Gastroesophageal sphincter (tissue), 3 donors: ENCODE data around the gene DENND1C.

Experiments used
- CTCF ChIP-seq, 4 experiments: fragments of 200-600 bp in 2 of 4; fragments of 450-650 bp in 2 of 4; sonication (generic) in 1 of 4; IDR thresholded peaks; one replicate each; pipeline ENCODE4 v1.5.1; 2017 to 2019; ENCODE audit warnings: antibody characterized with exemption in 4 of 4, mild to moderate bottlenecking in 2 of 4, moderate library complexity in 2 of 4
- EP300 ChIP-seq: sonication (generic); formaldehyde crosslinking; IDR thresholded peaks from one replicate; pipeline ENCODE4 v1.6.1; 2017; ENCODE audit warnings: antibody characterized with exemption, mild to moderate bottlenecking
- POLR2A ChIP-seq, 2 donors: fragments of 450-650 bp; IDR thresholded peaks; one replicate each; pipeline ENCODE4 v1.6.1; 2017; ENCODE audit warnings: antibody characterized with exemption in 2 of 2, mild to moderate bottlenecking in 2 of 2, moderate library complexity in 1 of 2
- POLR2AphosphoS5 ChIP-seq: sonication (generic); formaldehyde crosslinking; IDR thresholded peaks from one replicate; pipeline ENCODE4 v1.6.1; 2017; ENCODE audit warnings: antibody characterized with exemption

GRCh38 chr19:6484831-6485230, 3.2 kb upstream of the DENND1C start:
- TF ChIP-seq EP300: no peak
- TF ChIP-seq CTCF (IDR thresholded peaks at IDR 0.05): no peak
- TF ChIP-seq POLR2AphosphoS5: no peak
- no peak for TF ChIP-seq POLR2A (IDR thresholded peaks at IDR 0.05)
